LHCN-M2 (cell line): Measurements from ENCODE around the gene GRID1. TPM values are rescaled to one million over a fixed set of nuclear protein-coding genes. Genes with fewer than 3 reads are reported as not detected.

Source experiments
- DNase-seq: peaks from one replicate; pipeline ENCODE4 v3.0.0-alpha.2; 2012; ENCODE audit warnings: low read depth
- total RNA-seq: library from RNA; depleted of rRNA; stranded (reverse); fragments of >200 nt; gene quantifications from 2 replicates; pipeline ENCODE4 v1.2.3, GENCODE V29; 2014

The GRID1 gene
- total RNA-seq, 1 experiment from 2014 or later = not detected

DNA sequence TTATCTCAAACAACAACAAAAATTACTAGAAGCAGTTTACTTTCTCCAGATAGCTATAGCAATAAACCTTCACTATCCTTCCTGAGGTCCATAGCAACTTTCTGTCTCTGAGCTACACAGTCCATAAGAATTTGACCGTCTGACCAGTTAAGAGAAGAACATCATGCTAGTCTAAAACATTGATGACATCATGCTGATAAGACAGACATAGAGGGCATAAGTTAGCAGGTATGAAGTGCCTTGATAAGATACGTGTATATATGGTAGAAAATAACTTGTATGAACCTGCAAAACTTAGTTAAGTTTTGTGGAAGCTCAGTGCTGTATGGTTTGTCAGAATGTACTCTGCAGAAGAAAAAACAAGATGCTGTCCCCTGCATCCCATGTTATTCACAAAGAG lies 353.0 kb downstream of the GRID1 start:
- DNase-seq = no peak

DNA sequence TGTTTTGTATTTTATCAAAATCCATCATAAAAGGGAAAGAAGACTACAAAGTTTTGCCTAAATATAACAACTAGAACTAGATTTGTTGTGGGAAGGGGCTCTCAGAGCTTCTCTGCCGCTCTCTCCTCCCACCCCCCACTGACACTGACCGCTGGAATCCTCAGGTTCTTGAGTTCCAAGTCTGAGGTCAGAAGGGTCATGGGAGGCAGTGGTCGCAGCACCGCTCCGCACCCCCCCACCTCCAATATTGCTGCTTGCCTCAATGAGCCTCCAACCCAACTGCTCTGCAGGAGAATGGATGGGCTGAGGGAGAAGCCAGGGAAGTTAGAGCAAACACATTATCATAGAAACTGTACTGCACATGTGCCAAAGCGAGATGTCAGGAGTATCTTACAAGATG lies 359.4 kb downstream of the GRID1 start:
- DNase-seq = no peak

GRCh38 chr10:86004337-86004736 lies 362.3 kb downstream of the GRID1 start:
- DNase-seq = no peak

DNA sequence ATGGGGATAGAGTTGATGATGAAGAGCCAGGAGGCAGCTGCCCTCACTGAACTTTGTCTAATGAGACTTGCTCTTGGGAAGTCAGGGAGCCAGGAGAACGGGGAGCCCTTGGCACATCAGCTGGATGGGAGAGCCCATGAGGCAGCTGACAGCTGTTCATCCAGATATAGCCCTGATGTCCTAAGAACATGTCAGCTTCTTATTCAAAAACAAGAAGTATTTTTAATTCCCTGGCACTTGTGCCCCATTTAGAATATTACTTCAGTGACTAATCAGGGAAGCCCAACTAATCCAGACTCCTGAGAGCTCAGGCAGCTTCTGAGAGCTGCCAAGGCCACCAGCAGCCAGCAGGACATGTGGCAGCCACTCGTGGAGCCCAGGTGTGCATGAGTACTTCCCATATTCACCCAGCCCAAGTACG lies 363.4 kb downstream of the GRID1 start:
- no peak for DNase-seq

DNA sequence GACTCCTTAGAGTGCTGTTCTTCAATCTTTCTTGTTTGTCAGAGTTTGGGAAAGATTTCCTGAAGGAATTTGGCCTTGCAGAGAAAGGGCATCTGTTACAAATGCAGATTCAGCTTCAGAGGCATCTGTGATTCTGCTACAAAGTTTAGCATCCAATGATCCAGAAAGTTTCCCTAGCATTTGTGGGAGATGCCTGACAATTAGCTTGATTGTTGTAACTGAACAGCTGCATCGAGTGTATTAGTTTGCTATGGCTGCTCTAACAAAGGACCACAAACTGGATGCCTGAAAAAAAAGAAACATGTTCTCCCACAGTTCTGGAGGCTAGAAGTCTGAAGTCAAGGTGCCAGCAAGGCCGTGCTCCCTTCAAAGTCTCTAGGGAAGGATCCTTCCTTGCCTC lies 365.1 kb downstream of the GRID1 start:
- DNase-seq = no peak

DNA sequence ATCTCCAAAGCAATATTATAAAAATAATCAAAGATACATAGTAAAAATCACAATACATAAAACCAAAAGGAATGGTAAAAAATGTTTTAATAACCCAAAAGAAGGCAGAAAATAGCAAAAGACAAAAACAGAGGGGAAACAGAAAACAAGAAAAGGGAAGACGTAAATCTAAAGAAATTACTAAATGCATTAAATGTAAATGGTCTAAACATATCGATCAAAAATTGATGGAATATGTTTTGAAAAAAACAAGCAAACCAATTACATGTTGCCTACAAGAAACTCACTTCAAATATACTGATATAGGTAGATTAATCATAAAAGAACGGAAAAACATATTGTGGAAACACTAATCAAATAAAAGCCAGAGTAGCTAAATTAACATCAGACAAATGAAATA lies 369.1 kb downstream of the GRID1 start:
- no peak for DNase-seq

DNA sequence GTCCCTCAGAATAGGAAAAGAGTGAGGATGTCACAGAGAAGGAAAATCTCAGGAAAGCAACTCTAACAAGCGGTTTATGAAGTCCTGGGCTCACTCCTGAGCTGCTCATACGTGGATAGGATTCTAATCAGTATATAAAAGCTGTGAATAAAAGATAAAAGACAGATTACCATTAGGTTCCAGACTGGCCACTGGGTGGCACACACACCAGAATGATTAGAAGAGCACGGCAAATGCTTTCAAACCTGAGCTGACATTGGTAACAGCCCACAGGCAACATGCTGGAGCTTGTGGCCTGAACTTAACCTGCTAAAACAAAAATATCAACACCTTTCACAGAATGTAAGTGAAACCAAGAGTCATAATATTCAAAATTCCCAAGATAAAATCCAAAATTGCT lies 370.8 kb downstream of the GRID1 start:
- no peak for DNase-seq

GRCh38 chr10:85993840-85994507 lies 372.6 kb downstream of the GRID1 start:
- DNase-seq = no peak

DNA sequence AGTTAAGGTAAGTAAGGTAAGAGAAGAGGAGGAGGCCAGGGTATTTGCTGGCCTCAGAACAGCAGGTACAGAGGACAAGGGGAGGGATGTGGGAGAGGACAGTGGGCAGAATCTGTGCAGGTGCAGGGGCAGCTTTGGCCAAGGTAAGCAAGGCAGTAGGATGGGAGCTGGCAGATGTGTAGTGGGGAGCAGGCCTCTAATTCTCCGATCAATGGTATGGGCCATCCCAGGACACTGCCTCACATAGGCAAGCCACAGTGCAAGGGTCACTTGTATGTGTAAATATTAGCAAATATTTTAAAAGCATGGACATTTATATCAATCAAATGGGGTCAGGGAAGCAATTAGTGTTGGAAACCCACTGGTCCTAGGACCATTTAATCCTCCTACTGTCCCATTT lies 373.5 kb downstream of the GRID1 start:
- no peak for DNase-seq

GRCh38 chr10:85992324-85992723 lies 374.3 kb downstream of the GRID1 start:
- DNase-seq = no peak

DNA sequence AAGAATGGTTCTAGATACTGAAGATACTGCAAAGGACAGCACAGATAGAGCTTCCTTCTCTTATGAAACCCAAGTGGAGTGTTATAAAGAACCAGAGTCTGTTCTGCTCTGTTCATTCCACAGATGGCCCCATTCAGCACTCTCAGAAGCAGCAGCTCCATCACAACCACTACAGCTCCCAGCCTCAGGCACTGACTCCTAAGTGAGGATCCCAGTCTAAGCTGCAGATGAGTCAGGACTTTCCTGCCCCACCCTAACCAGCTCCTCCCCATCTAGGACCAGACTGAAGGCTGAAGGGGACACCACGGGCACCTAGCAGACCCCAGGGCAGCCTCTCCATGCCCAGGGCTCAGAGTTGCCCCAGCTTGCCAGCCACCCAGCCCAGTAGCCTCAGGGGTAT lies 379.8 kb downstream of the GRID1 start:
- no peak for DNase-seq

GRCh38 chr10:85983051-85983450 lies 383.5 kb downstream of the GRID1 start:
- DNase-seq = no peak

GRCh38 chr10:85979598-85979997 lies 387.0 kb downstream of the GRID1 start:
- no peak for DNase-seq

GRCh38 chr10:85978566-85979358 lies 387.8 kb downstream of the GRID1 start:
- DNase-seq = no peak

DNA sequence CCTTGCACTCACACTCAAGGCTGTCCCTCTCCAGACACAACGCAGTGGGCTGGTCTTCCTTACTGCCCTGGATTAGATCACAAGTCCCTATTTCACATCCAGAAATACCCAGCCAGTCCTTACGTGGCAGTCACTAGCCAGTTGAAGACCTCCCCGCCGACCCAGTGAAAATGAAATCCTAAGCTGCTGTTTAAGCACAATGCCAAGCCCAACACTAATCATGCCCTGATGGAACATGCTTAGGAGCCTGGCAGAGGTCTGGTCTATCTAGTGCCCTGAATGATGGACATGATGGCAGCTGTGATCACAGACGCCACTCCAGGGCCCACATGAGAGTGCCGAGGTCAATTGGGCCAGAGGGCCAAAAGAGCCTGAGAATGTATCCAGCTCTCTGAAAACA lies 389.0 kb downstream of the GRID1 start:
- DNase-seq = no peak

DNA sequence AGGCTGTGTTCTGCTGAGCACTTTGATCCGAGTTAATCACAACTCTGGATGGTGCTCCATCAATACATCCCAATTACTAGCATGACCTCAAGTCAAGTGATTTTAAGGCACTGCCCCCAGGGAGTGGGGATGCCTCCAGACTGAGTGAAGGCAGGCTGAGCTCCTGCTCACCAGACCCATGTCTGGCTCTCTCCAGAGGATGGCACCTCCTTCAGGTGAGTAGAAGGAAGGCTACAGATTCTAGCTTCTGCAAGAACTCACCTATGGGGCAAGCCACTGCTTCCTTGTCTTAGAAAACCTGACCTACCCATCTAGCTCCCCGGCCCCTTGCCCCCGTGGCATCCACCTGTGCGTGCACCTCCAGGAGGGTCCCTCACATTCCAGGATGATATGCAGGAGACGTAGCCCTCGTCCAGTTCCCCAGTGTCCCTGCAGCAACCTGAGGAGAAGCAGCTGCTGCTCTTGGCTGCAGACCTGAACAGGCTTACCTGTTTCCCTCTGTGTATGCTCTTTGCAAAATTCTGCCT lies 390.3 kb downstream of the GRID1 start:
- DNase-seq = no peak

DNA sequence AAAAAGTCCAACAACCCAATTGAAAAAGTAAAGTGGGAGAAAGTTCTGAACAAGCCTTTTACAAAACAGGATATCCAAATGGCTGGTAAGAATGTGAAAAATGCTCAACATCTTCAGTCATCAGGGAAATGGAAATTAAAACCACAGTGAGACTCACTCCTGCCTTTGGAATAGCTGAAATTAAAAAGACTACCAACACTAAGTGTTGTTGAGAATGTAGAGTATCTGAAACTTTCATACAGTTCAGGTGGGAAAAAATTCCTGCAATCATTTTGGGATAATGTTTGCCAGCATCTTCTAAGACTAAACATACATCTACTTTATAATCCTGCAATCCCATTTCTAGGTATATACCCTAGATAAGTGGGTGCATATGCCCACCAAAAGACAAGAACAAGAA lies 395.1 kb downstream of the GRID1 start:
- DNase-seq = no peak

DNA sequence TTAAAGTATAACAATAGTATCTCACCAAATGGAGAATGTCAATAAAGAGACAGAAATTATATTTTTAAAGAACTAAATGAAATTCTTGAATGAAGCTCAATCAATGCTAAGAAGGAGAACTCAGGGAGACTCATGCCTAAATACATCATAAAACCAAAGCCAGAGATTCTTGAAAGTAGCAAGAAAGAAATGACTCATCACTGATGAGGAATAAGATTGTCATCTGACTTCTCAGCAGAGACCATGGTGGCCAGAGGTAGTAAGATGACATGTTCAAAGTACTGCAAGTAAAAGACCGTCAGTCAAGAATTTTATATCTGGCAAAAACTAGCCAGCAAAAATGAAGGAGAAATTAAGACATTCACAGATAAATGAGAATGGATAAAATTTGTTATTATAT lies 399.0 kb downstream of the GRID1 start:
- no peak for DNase-seq

DNA sequence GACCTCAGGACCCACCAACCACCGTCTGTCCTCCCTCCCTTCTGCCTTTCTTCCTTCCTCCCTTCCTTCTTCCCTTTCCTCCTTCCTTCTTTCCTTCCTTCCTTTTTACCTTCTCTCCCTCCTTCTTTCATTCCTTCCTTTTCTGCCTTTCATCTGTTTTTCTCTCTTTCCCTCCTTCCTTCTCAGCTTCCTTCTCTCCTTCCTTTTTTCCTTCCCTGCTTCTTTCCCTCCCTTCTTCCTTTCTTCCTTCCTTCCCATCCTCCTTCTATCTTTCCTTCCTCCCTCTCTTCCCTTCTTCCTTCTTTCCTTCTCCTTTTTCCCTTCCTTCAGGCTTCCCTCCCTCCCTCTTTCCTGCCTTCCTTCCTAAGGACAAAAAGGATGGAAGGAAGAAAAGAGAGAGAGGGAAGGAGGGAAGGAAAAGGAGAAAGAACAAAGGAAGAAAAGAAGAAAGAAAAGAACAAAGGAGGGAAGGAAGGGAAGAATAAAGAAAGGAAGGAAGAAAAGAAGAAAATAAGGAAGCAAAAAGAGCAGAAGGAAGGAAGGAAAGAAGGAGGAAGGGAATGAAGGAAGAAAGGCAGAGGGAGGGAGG lies 405.0 kb downstream of the GRID1 start:
- DNase-seq = no peak

- DNase-seq = no peak
Observed at GRCh38 chr10:85961073-85961472, 405.5 kb downstream of the GRID1 start.

DNA sequence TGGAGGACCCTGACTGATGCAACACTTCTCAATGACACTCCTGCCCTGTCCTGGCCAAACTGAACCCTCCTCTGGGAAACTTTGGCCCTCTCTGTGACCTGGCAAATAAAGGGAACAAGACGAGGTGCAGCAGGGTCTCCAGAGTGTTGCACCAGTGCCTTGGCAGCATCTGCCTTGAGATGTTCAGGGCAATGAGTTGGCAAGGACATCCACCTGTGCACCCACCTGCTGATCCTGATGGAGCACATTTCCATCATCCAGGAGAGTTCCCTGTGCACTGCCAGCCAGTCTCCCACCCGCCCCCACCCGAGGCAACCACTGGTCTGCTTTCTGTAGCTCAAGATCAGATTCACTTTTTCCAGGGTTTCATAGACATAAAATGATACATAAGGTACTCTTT lies 407.4 kb downstream of the GRID1 start:
- DNase-seq = no peak

DNA sequence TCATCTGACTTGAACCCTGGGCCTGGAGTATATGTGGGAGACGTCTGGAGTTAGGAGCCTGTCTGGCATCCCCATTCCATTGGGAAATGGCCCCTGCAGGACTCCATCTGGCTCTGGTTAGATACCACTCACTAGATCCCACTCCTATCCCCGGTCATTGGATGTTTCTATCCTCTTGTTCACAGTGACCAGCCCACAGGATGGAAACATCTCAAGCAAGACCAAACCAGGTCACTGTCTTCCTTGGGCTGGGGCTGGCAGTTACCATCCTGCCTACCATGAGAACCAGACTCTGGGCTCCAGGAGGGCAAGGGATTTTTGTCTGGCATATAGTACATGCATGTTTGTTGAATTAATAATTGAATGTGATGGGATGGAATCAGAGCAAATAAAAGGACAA lies 415.7 kb downstream of the GRID1 start:
- DNase-seq = no peak
